ENCODE results near the gene PCMTD2.

The PCMTD2 gene

DNA sequence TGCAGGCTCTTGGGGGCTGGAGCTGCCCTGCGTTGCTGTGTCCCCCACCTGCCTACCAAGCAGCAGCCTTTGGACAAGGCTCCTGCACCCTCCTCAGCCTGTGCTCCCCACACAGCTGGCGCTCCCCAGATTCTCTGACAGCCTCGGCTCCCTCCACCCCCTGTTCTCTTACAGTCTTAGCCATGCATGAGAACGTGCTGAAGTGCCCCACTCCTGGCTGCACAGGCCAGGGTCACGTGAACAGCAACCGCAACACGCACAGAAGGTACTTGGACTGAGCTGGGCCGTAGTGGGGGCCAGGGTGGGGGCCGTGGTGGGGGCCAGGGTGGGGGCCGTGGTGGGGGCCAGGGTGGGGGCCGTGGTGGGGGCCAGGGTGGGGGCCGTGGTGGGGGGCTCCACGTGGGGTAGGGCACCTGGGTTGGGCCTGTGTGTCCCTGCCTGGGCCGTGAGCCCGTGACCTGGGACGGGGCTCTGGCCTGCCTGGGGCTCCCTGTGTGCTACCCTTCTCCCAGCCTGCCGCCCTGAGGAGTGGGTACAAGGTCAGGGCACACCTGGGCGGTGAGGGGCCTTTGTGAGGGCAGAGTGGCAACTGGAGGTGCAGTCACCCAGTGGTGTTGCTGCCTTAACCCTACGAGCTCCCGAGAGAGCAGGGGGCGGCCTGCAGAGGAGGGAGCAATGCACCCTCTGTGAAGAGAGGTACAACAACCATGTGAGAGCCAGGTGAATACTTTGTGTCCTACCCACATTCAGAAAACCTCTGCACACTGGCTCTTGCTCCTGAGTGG, 43.5 kb upstream of the PCMTD2 start:
- in situ Hi-C loops (cut with MboI; ENCODE audit: low sequenced_read_pairs, unreplicated experiment): no loop called here
- TF ChIP-seq, protein P1, sequence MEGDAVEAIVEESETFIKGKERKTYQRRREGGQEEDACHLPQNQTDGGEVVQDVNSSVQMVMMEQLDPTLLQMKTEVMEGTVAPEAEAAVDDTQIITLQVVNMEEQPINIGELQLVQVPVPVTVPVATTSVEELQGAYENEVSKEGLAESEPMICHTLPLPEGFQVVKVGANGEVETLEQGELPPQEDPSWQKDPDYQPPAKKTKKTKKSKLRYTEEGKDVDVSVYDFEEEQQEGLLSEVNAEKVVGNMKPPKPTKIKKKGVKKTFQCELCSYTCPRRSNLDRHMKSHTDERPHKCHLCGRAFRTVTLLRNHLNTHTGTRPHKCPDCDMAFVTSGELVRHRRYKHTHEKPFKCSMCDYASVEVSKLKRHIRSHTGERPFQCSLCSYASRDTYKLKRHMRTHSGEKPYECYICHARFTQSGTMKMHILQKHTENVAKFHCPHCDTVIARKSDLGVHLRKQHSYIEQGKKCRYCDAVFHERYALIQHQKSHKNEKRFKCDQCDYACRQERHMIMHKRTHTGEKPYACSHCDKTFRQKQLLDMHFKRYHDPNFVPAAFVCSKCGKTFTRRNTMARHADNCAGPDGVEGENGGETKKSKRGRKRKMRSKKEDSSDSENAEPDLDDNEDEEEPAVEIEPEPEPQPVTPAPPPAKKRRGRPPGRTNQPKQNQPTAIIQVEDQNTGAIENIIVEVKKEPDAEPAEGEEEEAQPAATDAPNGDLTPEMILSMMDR (IDR thresholded peaks at IDR 0.05; ENCODE audit: borderline replicate concordance, control extremely low read depth, extremely low read depth, insufficient read depth, missing control alignments): no peak
- DNase-seq (ENCODE audit: low spot score): no peak

DNA sequence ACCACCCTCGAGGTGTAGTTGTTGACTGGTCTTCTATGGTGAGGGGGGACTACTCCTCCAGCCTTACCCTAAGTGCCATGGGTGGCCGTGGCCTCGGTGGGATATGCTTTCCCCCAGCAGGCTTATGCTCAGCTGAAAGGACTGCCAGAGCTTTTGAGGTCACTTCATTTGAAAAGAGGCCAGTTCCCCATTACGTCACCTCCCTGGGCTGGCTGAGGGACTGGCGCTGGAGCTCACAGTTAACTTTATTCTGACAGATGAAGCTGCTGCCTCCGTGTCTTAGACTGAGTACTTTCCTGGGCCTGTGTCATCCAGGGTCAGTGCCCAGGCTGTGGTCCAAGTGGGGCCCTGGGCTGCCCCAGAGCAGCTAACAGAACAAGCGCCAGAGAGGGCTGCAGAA, 42.8 kb upstream of the PCMTD2 start:
- in situ Hi-C loops (cut with MboI; ENCODE audit: low sequenced_read_pairs, unreplicated experiment): no loop called here
- TF ChIP-seq, protein P1 (IDR thresholded peaks at IDR 0.05; ENCODE audit: borderline replicate concordance, control extremely low read depth, extremely low read depth, insufficient read depth, missing control alignments): no peak
- no peak for DNase-seq (ENCODE audit: low spot score)

DNA sequence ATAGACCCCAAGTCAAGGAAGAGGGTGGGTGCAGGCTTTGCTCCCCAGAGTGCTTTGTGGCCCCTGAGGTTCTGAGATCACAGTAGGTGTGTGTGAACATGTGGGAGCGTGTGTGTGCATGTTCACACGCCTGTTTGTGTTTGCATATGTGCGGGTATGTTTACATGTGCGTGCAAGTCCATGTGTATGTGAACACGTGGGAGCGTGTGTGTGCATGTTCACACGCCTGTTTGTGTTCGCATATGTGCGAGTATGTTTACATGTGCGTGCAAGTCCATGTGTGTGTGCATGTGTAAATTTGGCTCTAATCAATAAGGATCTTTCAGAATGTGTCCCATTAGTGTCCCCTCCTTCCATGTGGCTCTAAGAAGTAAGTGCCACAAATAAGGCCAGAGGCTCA, 41.4 kb upstream of the PCMTD2 start:
- DNase-seq (ENCODE audit: low spot score): no peak
- TF ChIP-seq, protein P1 (IDR thresholded peaks at IDR 0.05; ENCODE audit: borderline replicate concordance, control extremely low read depth, extremely low read depth, insufficient read depth, missing control alignments): no peak
- in situ Hi-C loops (cut with MboI; ENCODE audit: low sequenced_read_pairs, unreplicated experiment): no loop called here

DNA sequence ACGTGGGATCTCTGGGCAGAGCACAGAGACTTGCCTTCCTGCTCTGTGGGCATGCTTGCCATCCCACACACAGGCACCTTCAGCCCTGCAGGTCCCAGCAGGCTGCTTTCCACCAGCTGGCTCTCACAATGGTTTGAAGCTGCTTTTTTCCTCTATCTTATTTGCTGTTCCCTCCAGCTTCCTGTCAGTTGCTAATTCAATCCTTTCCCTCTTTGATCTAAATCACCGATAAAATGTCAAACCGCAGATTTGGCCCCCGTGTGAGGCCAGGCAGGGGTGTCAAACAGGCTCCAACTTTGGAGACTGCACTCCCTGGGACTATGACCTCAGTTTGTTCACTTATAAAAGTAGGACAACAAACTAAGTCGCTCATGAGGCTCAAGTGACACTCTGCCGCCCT, 40.6 kb upstream of the PCMTD2 start:
- TF ChIP-seq, protein P1 (IDR thresholded peaks at IDR 0.05; ENCODE audit: borderline replicate concordance, control extremely low read depth, extremely low read depth, insufficient read depth, missing control alignments): no peak
- no peak for DNase-seq (ENCODE audit: low spot score)
- in situ Hi-C loops (cut with MboI; ENCODE audit: low sequenced_read_pairs, unreplicated experiment): no loop called here

DNA sequence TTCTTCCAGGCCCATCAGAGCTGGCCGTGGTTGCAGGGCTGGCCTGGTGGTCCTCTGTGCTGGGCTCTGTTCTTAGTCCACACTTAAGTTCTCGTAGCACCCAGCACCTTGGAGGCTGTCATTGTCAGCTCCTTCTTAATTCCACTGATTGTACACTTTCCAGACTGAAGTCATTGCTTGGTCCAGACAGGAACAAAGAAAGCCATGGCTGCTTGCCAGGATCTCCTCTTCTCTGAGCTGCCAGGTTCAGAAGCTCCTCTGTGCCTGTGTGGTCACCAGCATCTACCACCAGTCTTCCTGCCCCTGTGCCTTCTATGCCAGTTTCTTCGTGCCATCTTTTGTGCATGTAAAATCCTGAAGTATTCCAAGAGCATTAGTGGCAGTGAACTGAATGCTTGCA, 39.5 kb upstream of the PCMTD2 start:
- in situ Hi-C loops (cut with MboI; ENCODE audit: low sequenced_read_pairs, unreplicated experiment): no loop called here
- TF ChIP-seq, protein P1 (IDR thresholded peaks at IDR 0.05; ENCODE audit: borderline replicate concordance, control extremely low read depth, extremely low read depth, insufficient read depth, missing control alignments): no peak
- DNase-seq (ENCODE audit: low spot score): no peak

DNA sequence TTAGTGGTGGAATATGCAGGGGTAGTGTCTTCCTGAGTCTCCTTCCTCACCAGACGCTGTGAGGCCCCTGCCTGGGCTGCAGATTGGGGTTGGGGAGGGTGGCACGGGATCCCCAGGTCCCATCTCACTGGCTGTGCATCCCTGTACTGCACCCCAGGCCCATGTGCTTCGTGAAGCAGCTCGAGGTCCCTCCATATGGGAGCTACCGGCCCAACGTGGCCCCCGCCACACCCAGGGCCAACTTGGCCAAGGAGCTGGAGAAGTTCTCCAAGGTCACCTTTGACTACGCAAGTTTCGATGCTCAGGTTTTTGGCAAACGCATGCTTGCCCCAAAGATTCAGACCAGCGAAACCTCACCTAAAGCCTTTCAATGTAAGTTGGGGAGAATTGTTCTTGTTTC, 38.6 kb upstream of the PCMTD2 start:
- TF ChIP-seq, protein P1 (IDR thresholded peaks at IDR 0.05; ENCODE audit: borderline replicate concordance, control extremely low read depth, extremely low read depth, insufficient read depth, missing control alignments): no peak
- in situ Hi-C loops (cut with MboI; ENCODE audit: low sequenced_read_pairs, unreplicated experiment): no loop called here
- no peak for DNase-seq (ENCODE audit: low spot score)
